ENCODE measurements around the gene GRM7. TPM values are rescaled to one million over a fixed set of nuclear protein-coding genes. Genes with fewer than 3 reads are reported as not detected.

The GRM7 gene
- total RNA-seq, 1 experiment from 2014 or later: not detected

- ChIA-PET POLR2A (ENCODE audit: unreplicated experiment) (no interaction called here), CTCF (no interaction called here)
- Histone ChIP-seq H3K27me3 (ENCODE audit: low read length) (no peaks in the 10 kb centered on the region), H3K79me2 (ENCODE audit: low read length) (no peaks in the 10 kb centered on the region), H3F3A (ENCODE audit: low read length, unreplicated experiment) (no peaks in the 10 kb centered on the region), H3K4me1 (ENCODE audit: insufficient read depth, low read length) (no peaks in the 10 kb centered on the region), H3K9me3 (ENCODE audit: low read length) (peaks cover 45% of the 10 kb centered on the region), H3K4me2 (ENCODE audit: low read length) (no peak overlapping the region), H3K4me3 (ENCODE audit: low read length) (no peak overlapping the region), H3K9ac (ENCODE audit: low read length) (no peak overlapping the region), H4K20me1 (ENCODE audit: low read length) (no peaks in the 10 kb centered on the region), H3K27ac (ENCODE audit: low read length) (no peak overlapping the region), H3K36me3 (ENCODE audit: low read depth, low read length) (no peaks in the 10 kb centered on the region), H3K9me2 (replicated peaks; ENCODE audit: low read length) (no peaks in the 10 kb centered on the region), H2AFZ (ENCODE audit: low read length) (no peak overlapping the region)
- ATAC-seq (no peak), DNase-seq (no peak)
- no peak for TF ChIP-seq EZH2 (IDR thresholded peaks at IDR 0.05; ENCODE audit: low read length, unreplicated experiment)
- no peak for TF ChIP-seq CTCF (conservative IDR thresholded peaks at IDR 0.05; ENCODE audit: low read depth, low read length)
- BruUV-seq (replicated peaks): no TSS peak
- intact Hi-C loops (cut with micrococcal nuclease): no loop called here
These were observed 533.2 kb downstream of the GRM7 start for GRCh38 chr3:7393944-7394605.

- H3K4me1 ChIP-seq (ENCODE audit: insufficient read depth, low read length): no peaks in the 10 kb centered on the region
- H3F3A ChIP-seq (ENCODE audit: low read length, unreplicated experiment): no peaks in the 10 kb centered on the region
- no peaks in the 10 kb centered on the region for H3K9me2 ChIP-seq (replicated peaks; ENCODE audit: low read length)
- TF ChIP-seq EZH2 (IDR thresholded peaks at IDR 0.05; ENCODE audit: low read length, unreplicated experiment) (no peak), CTCF (conservative IDR thresholded peaks at IDR 0.05; ENCODE audit: low read depth, low read length) (no peak), EZH2phosphoT487 (IDR thresholded peaks at IDR 0.05; ENCODE audit: borderline replicate concordance, low read length) (no peak)
- H4K20me1 ChIP-seq (ENCODE audit: low read length): no peaks in the 10 kb centered on the region
- CTCF ChIA-PET: no interaction called here
- DNase-seq (no peak), ATAC-seq (no peak)
- H3K9me3 ChIP-seq (ENCODE audit: low read length): peaks cover 51% of the 10 kb centered on the region
- H3K27me3 ChIP-seq (ENCODE audit: low read length): no peaks in the 10 kb centered on the region
- no TSS peak for BruUV-seq (replicated peaks)
- intact Hi-C loops (cut with micrococcal nuclease): no loop called here
- POLR2A ChIA-PET (ENCODE audit: unreplicated experiment): interaction anchor here (0.6 kb wide), 1 partner anchor 1138 kb away, joined by 3 read pairs; no protein-coding TSS in a partner anchor
- H3K27ac ChIP-seq (ENCODE audit: low read length): no peak overlapping the region
- H3K79me2 ChIP-seq (ENCODE audit: low read length): no peaks in the 10 kb centered on the region
- no peak overlapping the region for H3K4me2 ChIP-seq (ENCODE audit: low read length)
- H3K9ac ChIP-seq (ENCODE audit: low read length): no peak overlapping the region
- no peak overlapping the region for H3K4me3 ChIP-seq (ENCODE audit: low read length)
- no peaks in the 10 kb centered on the region for H3K36me3 ChIP-seq (ENCODE audit: low read depth, low read length)
- H2AFZ ChIP-seq (ENCODE audit: low read length): no peak overlapping the region
These were observed 535.6 kb downstream of the GRM7 start for GRCh38 chr3:7396534-7396933.

- intact Hi-C loops (cut with micrococcal nuclease): no loop called here
- H3K27ac ChIP-seq (ENCODE audit: low read length): no peak overlapping the region
- H3F3A ChIP-seq (ENCODE audit: low read length, unreplicated experiment): no peaks in the 10 kb centered on the region
- TF ChIP-seq CTCF (conservative IDR thresholded peaks at IDR 0.05; ENCODE audit: low read depth, low read length): no peak
- TF ChIP-seq EZH2phosphoT487 (IDR thresholded peaks at IDR 0.05; ENCODE audit: borderline replicate concordance, low read length): no peak
- TF ChIP-seq EZH2 (IDR thresholded peaks at IDR 0.05; ENCODE audit: low read length, unreplicated experiment): no peak
- H4K20me1 ChIP-seq (ENCODE audit: low read length): no peaks in the 10 kb centered on the region
- H3K4me3 ChIP-seq (ENCODE audit: low read length): no peak overlapping the region
- peaks cover 54% of the 10 kb centered on the region for H3K9me3 ChIP-seq (ENCODE audit: low read length)
- ChIA-PET CTCF (no interaction called here), POLR2A (ENCODE audit: unreplicated experiment) (no interaction called here)
- H3K9me2 ChIP-seq (replicated peaks; ENCODE audit: low read length): no peaks in the 10 kb centered on the region
- no peaks in the 10 kb centered on the region for H3K27me3 ChIP-seq (ENCODE audit: low read length)
- no peaks in the 10 kb centered on the region for H3K36me3 ChIP-seq (ENCODE audit: low read depth, low read length)
- no peaks in the 10 kb centered on the region for H3K4me1 ChIP-seq (ENCODE audit: insufficient read depth, low read length)
- ATAC-seq: no peak
- BruUV-seq (replicated peaks): no TSS peak
- no peaks in the 10 kb centered on the region for H3K79me2 ChIP-seq (ENCODE audit: low read length)
- H3K4me2 ChIP-seq (ENCODE audit: low read length): no peak overlapping the region
- DNase-seq: no peak
- H2AFZ ChIP-seq (ENCODE audit: low read length): no peak overlapping the region
- no peak overlapping the region for H3K9ac ChIP-seq (ENCODE audit: low read length)
These were observed 536.2 kb downstream of the GRM7 start for GRCh38 chr3:7397097-7397496.

Measured in PC-3 (cell line).